GM12874 (cell line): ENCODE data around the gene PLTP.

Experiments used
- CTCF ChIP-seq: IDR thresholded peaks from 2 replicates; pipeline ENCODE4 v1.5.1; 2011; ENCODE audit warnings: low read depth, mild to moderate bottlenecking, control low read depth, low read length, moderate library complexity; ENCODE audit not compliant: insufficient read depth

The PLTP gene

GRCh38 chr20:45951925-45952834 lies 40.2 kb upstream of the PLTP start:
- TF ChIP-seq CTCF = no peak

- no peak for TF ChIP-seq CTCF
Observed at GRCh38 chr20:45950330-45950646, 38.3 kb upstream of the PLTP start.

GRCh38 chr20:45949542-45950329 lies 37.8 kb upstream of the PLTP start:
- no peak for TF ChIP-seq CTCF

GRCh38 chr20:45948742-45949541 lies 37.0 kb upstream of the PLTP start:
- no peak for TF ChIP-seq CTCF

- TF ChIP-seq CTCF = no peak
Observed at GRCh38 chr20:45948261-45948733, 36.3 kb upstream of the PLTP start.

- TF ChIP-seq CTCF = no peak
Observed at GRCh38 chr20:45947110-45947866, 35.3 kb upstream of the PLTP start.
